Natural killer cell treated with Interleukin-12 subunit alpha and Interleukin-12 subunit beta and Interleukin-15 and Interleukin-18, amount 100 ng/mL, for 72 hours (primary cell): Measurements from ENCODE around the gene FURIN. TPM values are rescaled to one million over a fixed set of nuclear protein-coding genes. Genes with fewer than 3 reads are reported as not detected.
A peak's percentile ranks its signal among the peaks of the same experiment; 100 is the strongest.
"Not testable (repeated sequence)": the region's sequence is repeated elsewhere in the genome, so short reads cannot be mapped to it uniquely, and the experiment has no call there.

ENCODE experiments used
- ATAC-seq, 2 donors: fragments of 150-1000 bp; cut with Tn5 transposase in 1 of 2; sonication (Bioruptor Pico), chemical (Tn5 transposase) in 1 of 2; 2 replicates each; pipeline ENCODE4 v1.10.0; 2021
- DNase-seq: peaks from one replicate; pipeline ENCODE4 v3.0.0; 2022; ENCODE audit warnings: low spot score
- H3K27ac Mint-ChIP-seq, 2 donors: 1 replicate in 1 of 2; 2 replicates in 1 of 2; pipeline ENCODE4 v1.8.0; 2022; ENCODE audit warnings: mixed read lengths in 2 of 2, mild to moderate bottlenecking in 1 of 2, moderate library complexity in 1 of 2
- H3K27me3 Mint-ChIP-seq, 2 donors: 1 replicate in 1 of 2; 2 replicates in 1 of 2; pipeline ENCODE4 v1.8.0; 2022; ENCODE audit warnings: mixed read lengths in 2 of 2
- H3K36me3 Mint-ChIP-seq: one replicate; pipeline ENCODE4 v1.8.0; 2022; ENCODE audit warnings: mixed read lengths
- H3K4me1 Mint-ChIP-seq, 2 donors: 1 replicate in 1 of 2; 2 replicates in 1 of 2; pipeline ENCODE4 v1.8.0; 2022; ENCODE audit warnings: low read depth in 2 of 2, mixed read lengths in 2 of 2, mild to moderate bottlenecking in 1 of 2
- H3K4me3 Mint-ChIP-seq: one replicate; pipeline ENCODE4 v1.8.0; 2022; ENCODE audit warnings: mixed read lengths
- H3K9me3 Mint-ChIP-seq: 2 replicates; pipeline ENCODE4 v1.8.0; 2022; ENCODE audit warnings: mixed read lengths
- total RNA-seq, 2 donors: library from RNA; stranded (reverse); gene quantifications; one replicate each; pipeline ENCODE4 v1.2.3, GENCODE V29; 2022

FURIN gene
- total RNA-seq, 2 donors from 2014 or later, result 528 to 679 TPM

GRCh38 chr15:90902040-90902839 lies 33.9 kb downstream of the FURIN start:
- H3K9me3 Mint-ChIP-seq, result no peaks in the 10 kb centered on the region
- H3K36me3 Mint-ChIP-seq, result peaks cover 11% of the 10 kb centered on the region
- H3K27me3 Mint-ChIP-seq, result no peaks in the 10 kb centered on the region
- ATAC-seq (peak; percentile 90 to 91), DNase-seq (peak; percentile 82)
- peak overlapping the region; percentile 92 for H3K4me3 Mint-ChIP-seq
- peak overlapping the region; percentile 92 to 93 for H3K27ac Mint-ChIP-seq
- peaks cover 27 to 36% of the 10 kb centered on the region in 2 donors for H3K4me1 Mint-ChIP-seq

GRCh38 chr15:90902840-90903732 lies 34.7 kb downstream of the FURIN start, which contains the start of gene MAN2A2:
Gene MAN2A2, plus strand, starts transcription at chr15:90903302. Its CDS starts 906 bp downstream, at chr15:90904208.
- H3K4me3 Mint-ChIP-seq, result peak within 1 kb of the TSS; percentile 92
- peak within 1 kb of the TSS; percentile 92 to 93 for H3K27ac Mint-ChIP-seq
- no peaks in the 10 kb centered on the region for H3K27me3 Mint-ChIP-seq
- H3K36me3 Mint-ChIP-seq, result peaks cover 18% of the 10 kb centered on the region
- DNase-seq (peak; percentile 86), ATAC-seq (peak; percentile 81 to 83)
- H3K4me1 Mint-ChIP-seq, result peaks cover 27 to 36% of the 10 kb centered on the region in 2 donors
- no peaks in the 10 kb centered on the region for H3K9me3 Mint-ChIP-seq

DNA sequence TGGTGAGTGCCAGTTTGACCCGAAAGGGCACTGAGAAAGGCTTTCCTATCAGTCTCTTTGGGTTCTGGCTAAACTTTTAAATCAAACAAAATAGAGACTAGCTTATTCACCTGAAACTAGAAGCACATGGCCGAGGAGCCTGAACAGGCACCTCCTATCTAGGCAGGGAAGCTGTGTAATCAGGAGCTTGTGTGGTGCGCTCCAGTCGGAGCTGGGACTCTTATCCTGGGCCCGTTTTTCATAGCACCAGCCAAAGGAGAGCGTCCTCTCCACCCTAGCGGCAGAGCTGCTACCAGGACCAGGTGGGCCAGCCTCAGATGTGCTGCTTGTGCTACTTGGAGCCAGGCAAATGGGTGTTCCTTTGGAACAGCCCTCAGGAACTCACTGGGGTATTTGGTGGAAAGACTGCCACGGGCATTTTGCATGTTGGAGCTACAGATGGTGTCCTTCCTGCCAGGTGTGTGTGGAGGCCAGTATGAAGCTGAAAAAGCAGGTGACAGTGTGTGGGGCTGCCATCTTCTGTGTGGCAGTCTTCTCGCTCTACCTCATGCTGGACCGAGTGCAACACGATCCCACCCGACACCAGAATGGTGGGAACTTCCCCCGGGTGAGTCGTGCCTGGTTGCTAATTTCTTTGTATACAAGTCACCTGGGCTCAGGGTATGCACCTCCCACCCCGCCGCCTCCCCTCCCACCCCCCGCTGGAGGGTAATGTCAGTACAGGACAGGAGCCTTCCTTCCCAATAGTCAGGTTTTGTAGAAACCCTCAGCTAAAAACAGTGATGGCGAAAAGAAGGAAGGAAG lies 35.5 kb downstream of the FURIN start:
- Mint-ChIP-seq H3K27ac (peak overlapping the region; percentile 69 to 79), H3K4me1 (peaks cover 25 to 36% of the 10 kb centered on the region in 2 donors), H3K4me3 (peak overlapping the region; percentile 84), H3K27me3 (no peaks in the 10 kb centered on the region), H3K9me3 (no peaks in the 10 kb centered on the region), H3K36me3 (peaks cover 18% of the 10 kb centered on the region)
- DNase-seq (no peak), ATAC-seq (no peak)

DNA sequence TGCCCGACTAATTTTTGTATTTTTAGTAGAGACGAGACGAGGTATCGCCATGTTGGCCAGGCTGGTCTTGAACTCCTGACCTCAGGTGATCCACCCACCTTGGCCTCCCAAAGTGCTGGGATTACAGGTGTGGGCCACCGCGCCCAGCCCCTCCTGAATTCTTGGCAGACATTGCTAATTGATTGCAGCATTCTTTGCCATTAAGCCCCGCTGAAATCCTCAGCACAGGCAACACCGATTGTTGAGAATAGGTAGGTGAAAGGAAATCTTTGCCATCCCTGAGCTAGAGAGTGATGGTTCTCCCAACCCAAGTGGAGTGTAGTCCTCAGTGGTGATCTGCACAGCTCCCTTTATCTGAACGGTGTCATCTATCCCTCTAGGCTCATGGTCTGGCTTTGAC lies 36.4 kb downstream of the FURIN start:
- H3K9me3 Mint-ChIP-seq, result no peaks in the 10 kb centered on the region
- peaks cover 25 to 36% of the 10 kb centered on the region in 2 donors for H3K4me1 Mint-ChIP-seq
- H3K27me3 Mint-ChIP-seq, result no peaks in the 10 kb centered on the region
- H3K36me3 Mint-ChIP-seq, result peaks cover 18% of the 10 kb centered on the region
- no peak overlapping the region for H3K27ac Mint-ChIP-seq
- H3K4me3 Mint-ChIP-seq, result no peak overlapping the region
- no peak for ATAC-seq
- no peak for DNase-seq

GRCh38 chr15:90905306-90906180 lies 37.2 kb downstream of the FURIN start:
- no peak for DNase-seq
- H3K4me3 Mint-ChIP-seq, result peak overlapping the region; percentile 8
- H3K27ac Mint-ChIP-seq, result peak overlapping the region in 1 of 2 donors; percentile 70
- no peak for ATAC-seq
- no peaks in the 10 kb centered on the region for H3K27me3 Mint-ChIP-seq
- peaks cover 18% of the 10 kb centered on the region for H3K36me3 Mint-ChIP-seq
- no peaks in the 10 kb centered on the region for H3K9me3 Mint-ChIP-seq
- peaks cover 21 to 32% of the 10 kb centered on the region in 2 donors for H3K4me1 Mint-ChIP-seq

GRCh38 chr15:90906181-90906849 lies 37.9 kb downstream of the FURIN start:
- H3K4me1 Mint-ChIP-seq, result peaks cover 18 to 28% of the 10 kb centered on the region in 2 donors

DNA sequence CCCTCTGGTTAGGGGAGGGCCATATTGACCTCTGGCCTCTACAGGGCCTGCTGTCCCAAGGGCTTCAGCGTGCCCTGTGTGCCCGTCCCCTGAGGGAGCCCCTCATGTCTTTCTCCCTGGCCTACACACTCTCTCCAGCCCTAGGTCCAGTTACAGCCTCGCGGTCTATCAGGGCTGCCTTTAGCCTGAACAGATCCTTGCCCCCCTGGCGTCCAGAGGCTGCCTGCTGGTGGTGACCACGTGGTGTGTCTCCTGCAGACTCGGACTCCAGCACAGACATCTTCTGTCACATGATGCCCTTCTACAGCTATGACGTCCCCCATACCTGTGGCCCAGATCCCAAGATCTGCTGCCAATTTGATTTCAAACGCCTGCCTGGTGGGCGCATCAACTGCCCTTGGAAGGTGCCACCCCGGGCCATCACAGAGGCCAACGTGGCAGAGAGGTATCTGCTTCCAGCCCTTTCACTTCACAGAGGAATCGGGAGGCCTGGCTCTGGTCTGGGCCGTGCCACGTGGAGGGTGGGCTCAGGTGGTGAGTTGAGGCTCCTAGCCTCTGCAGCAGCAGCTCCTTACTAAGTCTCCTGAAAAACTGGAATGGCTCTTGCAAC lies 38.8 kb downstream of the FURIN start:
- ATAC-seq, result no peak
- Mint-ChIP-seq H3K36me3 (peaks cover 18% of the 10 kb centered on the region), H3K27ac (no peak overlapping the region)

More at GRCh38 chr15:90906181-90906849, 37.9 kb downstream of the FURIN start:
- no peaks in the 10 kb centered on the region for H3K9me3 Mint-ChIP-seq
- peaks cover 18% of the 10 kb centered on the region for H3K36me3 Mint-ChIP-seq
- ATAC-seq, result no peak
- H3K4me3 Mint-ChIP-seq, result peak overlapping the region; percentile 8
- H3K27ac Mint-ChIP-seq, result no peak overlapping the region
- DNase-seq, result no peak
- H3K27me3 Mint-ChIP-seq, result no peaks in the 10 kb centered on the region

GRCh38 chr15:90907838-90908507 lies 39.6 kb downstream of the FURIN start:
- Mint-ChIP-seq H3K4me3 (no peak overlapping the region), H3K27ac (no peak overlapping the region), H3K9me3 (no peaks in the 10 kb centered on the region), H3K27me3 (no peaks in the 10 kb centered on the region), H3K4me1 (peaks cover 9 to 19% of the 10 kb centered on the region in 2 donors), H3K36me3 (peaks cover 18% of the 10 kb centered on the region)
- DNase-seq, result no peak
- no peak for ATAC-seq

More for the DNA sequence above, 38.8 kb downstream of the FURIN start:
- DNase-seq, result no peak
- H3K9me3 Mint-ChIP-seq, result no peaks in the 10 kb centered on the region
- H3K4me3 Mint-ChIP-seq, result no peak overlapping the region
- H3K4me1 Mint-ChIP-seq, result peaks cover 10 to 20% of the 10 kb centered on the region in 2 donors
- no peaks in the 10 kb centered on the region for H3K27me3 Mint-ChIP-seq

- not testable (repeated sequence) for H3K9me3 Mint-ChIP-seq, H3K27me3 Mint-ChIP-seq, ATAC-seq, H3K4me3 Mint-ChIP-seq, H3K27ac Mint-ChIP-seq, DNase-seq
- peaks cover 9 to 14% of the 10 kb centered on the region in 2 donors for H3K4me1 Mint-ChIP-seq
- peaks cover 18% of the 10 kb centered on the region for H3K36me3 Mint-ChIP-seq
Measured at GRCh38 chr15:90909449-90909848, 41.1 kb downstream of the FURIN start.

GRCh38 chr15:90909976-90910375 lies 41.6 kb downstream of the FURIN start:
- no peak for DNase-seq
- Mint-ChIP-seq H3K9me3 (no peaks in the 10 kb centered on the region), H3K27ac (no peak overlapping the region), H3K4me1 (peaks cover 9 to 12% of the 10 kb centered on the region in 2 donors), H3K4me3 (no peak overlapping the region), H3K27me3 (no peaks in the 10 kb centered on the region), H3K36me3 (peaks cover 18% of the 10 kb centered on the region)
- ATAC-seq, result no peak

DNA sequence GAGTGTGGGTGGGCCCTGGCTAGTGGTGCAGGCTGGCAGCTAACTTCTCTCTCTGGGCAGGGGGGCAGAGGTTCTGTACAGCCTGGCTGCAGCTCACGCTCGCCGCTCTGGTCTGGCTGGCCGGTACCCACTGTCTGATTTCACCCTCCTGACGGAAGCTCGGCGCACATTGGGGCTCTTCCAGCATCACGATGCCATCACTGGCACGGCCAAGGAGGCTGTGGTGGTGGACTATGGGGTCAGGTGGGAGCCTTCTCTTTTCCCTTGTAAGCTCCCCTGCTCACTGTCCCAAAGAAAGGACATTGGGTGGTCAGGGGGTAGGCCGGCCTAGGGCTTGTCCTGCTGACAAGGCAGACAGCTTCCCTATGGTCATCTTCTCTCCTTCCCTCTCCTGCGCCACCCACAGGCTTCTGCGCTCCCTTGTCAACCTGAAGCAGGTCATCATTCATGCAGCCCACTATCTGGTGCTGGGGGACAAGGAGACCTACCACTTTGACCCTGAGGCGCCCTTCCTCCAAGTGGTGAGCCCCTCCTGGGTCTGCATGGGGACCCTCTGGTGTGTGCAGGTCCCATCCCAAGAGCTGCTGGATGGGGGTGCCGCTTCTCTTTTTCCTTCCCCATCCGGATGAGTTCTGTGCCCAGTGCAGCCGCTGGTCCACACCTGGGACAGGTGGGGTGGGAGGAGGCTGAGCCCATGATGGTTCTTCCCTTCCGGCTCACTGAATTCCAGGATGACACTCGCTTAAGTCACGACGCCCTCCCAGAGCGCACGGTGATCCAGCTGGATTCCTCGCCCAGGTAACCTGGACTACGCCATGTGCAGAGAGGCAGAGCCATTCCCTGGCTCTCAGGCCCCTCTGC lies 42.3 kb downstream of the FURIN start:
- ATAC-seq, result no peak
- no peaks in the 10 kb centered on the region for H3K27me3 Mint-ChIP-seq
- no peak overlapping the region for H3K27ac Mint-ChIP-seq
- peaks cover 12% of the 10 kb centered on the region for H3K36me3 Mint-ChIP-seq
- DNase-seq, result no peak
- H3K4me1 Mint-ChIP-seq, result peaks cover 4 to 5% of the 10 kb centered on the region in 2 donors
- H3K4me3 Mint-ChIP-seq, result no peak overlapping the region
- no peaks in the 10 kb centered on the region for H3K9me3 Mint-ChIP-seq
